K562 treated with DMSO at 1 percent for 24 hours (cell line): ENCODE data around the gene LCA5. TPM values are rescaled to one million over a fixed set of nuclear protein-coding genes. Genes with fewer than 3 reads are reported as not detected.

ENCODE experiments used
- total RNA-seq: library from RNA; unstranded; fragments of 300-600 nt; gene quantifications from 2 replicates; pipeline ENCODE4 v1.2.3, GENCODE V29; 2022; ENCODE audit warnings: low read depth; ENCODE audit not compliant: insufficient read depth

LCA5 gene
- 1.2 and 2.2 TPM in 2 replicates for total RNA-seq

GRCh38 chr6:79536954-79537747 lies at the start of gene LCA5:
Gene LCA5, minus strand, starts transcription at chr6:79537430. Its CDS starts 18,536 bp downstream, at chr6:79518894.

Other genes with a start within 250 kb of the LCA5 start
- 3.5 and 4.8 TPM in 2 replicates for gene SH3BGRL2, start 93.9 kb upstream of the LCA5 start, total RNA-seq